Measurements from ENCODE around the gene EI24. TPM values are rescaled to one million over a fixed set of nuclear protein-coding genes. Genes with fewer than 3 reads are reported as not detected.

The EI24 gene
- total and polyA plus RNA-seq, 9 of the 15 experiments (the other 6 are each of a cell fraction or from before 2014, with no cell fraction given), result 50.4 to 260 (median 168) TPM

GRCh38 chr11:125532668-125533067 is 36.6 kb upstream of the EI24 start (continued):
- TF ChIP-seq, protein P1, sequence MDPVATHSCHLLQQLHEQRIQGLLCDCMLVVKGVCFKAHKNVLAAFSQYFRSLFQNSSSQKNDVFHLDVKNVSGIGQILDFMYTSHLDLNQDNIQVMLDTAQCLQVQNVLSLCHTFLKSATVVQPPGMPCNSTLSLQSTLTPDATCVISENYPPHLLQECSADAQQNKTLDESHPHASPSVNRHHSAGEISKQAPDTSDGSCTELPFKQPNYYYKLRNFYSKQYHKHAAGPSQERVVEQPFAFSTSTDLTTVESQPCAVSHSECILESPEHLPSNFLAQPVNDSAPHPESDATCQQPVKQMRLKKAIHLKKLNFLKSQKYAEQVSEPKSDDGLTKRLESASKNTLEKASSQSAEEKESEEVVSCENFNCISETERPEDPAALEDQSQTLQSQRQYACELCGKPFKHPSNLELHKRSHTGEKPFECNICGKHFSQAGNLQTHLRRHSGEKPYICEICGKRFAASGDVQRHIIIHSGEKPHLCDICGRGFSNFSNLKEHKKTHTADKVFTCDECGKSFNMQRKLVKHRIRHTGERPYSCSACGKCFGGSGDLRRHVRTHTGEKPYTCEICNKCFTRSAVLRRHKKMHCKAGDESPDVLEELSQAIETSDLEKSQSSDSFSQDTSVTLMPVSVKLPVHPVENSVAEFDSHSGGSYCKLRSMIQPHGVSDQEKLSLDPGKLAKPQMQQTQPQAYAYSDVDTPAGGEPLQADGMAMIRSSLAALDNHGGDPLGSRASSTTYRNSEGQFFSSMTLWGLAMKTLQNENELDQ (CRISPR knock-in tag; IDR thresholded peaks at IDR 0.05; ENCODE audit: borderline replicate concordance), result no peak
- no peak for TF ChIP-seq MAFG (tag; conservative IDR thresholded peaks at IDR 0.05)
- TF ChIP-seq RBFOX2 (IDR thresholded peaks at IDR 0.05; ENCODE audit: low read depth, low read length), result no peak
- TF ChIP-seq CBX2 (IDR thresholded peaks at IDR 0.05; ENCODE audit: insufficient read depth, low read length, poor library complexity, severe bottlenecking), result no peak
- peak in 1 of 2 experiments; percentile 44; a peak in 2 of 4 replicates for TF ChIP-seq NRF1 (conservative IDR thresholded peaks at IDR 0.05 in 1 of 2, IDR thresholded peaks at IDR 0.05 in 1 of 2)
- TF ChIP-seq ATF1 (CRISPR knock-in tag; IDR thresholded peaks at IDR 0.05), result no peak
- TF ChIP-seq ATF1 (tag; IDR thresholded peaks at IDR 0.05), result 0 out of 2 replicates have a peak, but pooled peaks have one; percentile 29
- TF ChIP-seq AFF1 (IDR thresholded peaks at IDR 0.05; ENCODE audit: low read depth in 1 of 2, partially characterized antibody in 2 of 2), result peak; percentile 42
- no peak for TF ChIP-seq ZNF217 (CRISPR knock-in tag; IDR thresholded peaks at IDR 0.05)
- no peak for TF ChIP-seq WHSC1 (IDR thresholded peaks at IDR 0.05; ENCODE audit: low read length)
- TF ChIP-seq TEAD2 (tag; IDR thresholded peaks at IDR 0.05), result no peak
- TF ChIP-seq THRA (IDR thresholded peaks at IDR 0.05), result no peak
- peak; percentile 42 for TF ChIP-seq FOSL1 (tag; conservative IDR thresholded peaks at IDR 0.05)
- no peak for TF ChIP-seq FOS (IDR thresholded peaks at IDR 0.05; ENCODE audit: extremely low read depth, insufficient read length)
- TF ChIP-seq ZBTB33 (CRISPR knock-in tag; IDR thresholded peaks at IDR 0.05), result no peak
- TF ChIP-seq KAT8 (IDR thresholded peaks at IDR 0.05; ENCODE audit: low read depth), result no peak
